Smooth muscle cell of the brain vasculature (primary cell): ENCODE results near the gene ARSK.

Experiments
- DNase-seq: peaks from one replicate; pipeline ENCODE4 v3.0.0-alpha.2; 2012; ENCODE audit warnings: low read depth, low spot score

The ARSK gene, protein sequence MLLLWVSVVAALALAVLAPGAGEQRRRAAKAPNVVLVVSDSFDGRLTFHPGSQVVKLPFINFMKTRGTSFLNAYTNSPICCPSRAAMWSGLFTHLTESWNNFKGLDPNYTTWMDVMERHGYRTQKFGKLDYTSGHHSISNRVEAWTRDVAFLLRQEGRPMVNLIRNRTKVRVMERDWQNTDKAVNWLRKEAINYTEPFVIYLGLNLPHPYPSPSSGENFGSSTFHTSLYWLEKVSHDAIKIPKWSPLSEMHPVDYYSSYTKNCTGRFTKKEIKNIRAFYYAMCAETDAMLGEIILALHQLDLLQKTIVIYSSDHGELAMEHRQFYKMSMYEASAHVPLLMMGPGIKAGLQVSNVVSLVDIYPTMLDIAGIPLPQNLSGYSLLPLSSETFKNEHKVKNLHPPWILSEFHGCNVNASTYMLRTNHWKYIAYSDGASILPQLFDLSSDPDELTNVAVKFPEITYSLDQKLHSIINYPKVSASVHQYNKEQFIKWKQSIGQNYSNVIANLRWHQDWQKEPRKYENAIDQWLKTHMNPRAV

DNA sequence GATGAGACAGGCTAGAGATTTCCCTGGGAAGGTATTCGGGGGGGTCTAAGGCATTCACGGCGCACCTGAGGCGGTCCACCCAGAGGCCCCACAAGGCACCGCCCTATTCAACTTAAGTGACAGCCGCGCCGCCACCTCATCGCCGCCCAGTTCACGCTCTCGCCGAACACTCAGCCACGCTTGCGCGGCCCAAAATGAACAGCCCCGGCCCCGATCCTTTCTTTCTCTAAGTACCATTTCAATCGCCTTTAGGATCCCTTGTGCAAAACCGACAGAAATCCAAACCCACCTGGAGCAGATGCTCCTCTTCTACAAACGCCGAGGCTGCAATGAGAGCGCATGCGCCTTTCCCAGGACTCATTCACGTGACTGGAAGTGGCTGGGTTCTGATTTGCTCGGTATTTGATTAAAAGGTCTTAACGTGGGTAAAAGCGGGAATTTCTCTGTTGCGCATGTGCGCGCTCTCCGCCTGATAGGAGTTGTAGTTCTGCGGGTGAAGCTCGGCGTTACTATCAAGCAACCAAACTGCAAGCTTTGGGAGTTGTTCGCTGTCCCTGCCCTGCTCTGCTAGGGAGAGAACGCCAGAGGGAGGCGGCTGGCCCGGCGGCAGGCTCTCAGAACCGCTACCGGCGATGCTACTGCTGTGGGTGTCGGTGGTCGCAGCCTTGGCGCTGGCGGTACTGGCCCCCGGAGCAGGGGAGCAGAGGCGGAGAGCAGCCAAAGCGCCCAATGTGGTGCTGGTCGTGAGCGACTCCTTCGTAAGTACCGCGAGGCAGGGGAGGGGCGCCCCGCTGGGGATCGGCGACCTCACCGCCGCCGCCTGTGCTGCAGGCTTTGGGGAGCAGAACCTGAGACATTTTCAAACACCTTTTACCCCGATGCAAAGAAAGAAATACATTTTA is at the start of gene ARSK, which contains the start of gene SKIC3:
TSS of gene ARSK (plus strand) at position 455 of the 902 bp plus-strand sequence. CDS start at position 633, 178 bp downstream.
TSS of gene SKIC3 (minus strand) at position 331 of the 902 bp plus-strand sequence. CDS start 7,827 bp downstream, outside the sequence.
- DNase-seq: peak; percentile 99

DNA sequence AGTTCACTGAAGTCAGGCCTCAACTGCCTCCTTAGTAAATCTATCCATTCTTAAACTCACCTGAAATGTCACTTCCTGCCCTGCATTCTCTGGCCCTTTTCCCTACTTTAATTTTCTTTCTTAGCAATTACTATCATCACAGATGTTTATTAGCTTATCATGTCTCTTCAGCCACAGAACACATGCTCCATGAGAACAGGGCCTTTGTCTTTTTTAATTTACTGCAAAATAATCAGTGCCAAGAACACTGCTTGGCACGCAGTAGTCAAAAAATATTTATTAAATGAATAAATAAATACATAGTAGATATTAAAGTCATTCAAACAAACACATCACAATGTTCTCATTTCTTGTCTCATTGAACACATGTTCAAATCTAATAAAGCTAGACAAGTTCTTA is 46.4 kb upstream of the ARSK start:
- DNase-seq: no peak

DNA sequence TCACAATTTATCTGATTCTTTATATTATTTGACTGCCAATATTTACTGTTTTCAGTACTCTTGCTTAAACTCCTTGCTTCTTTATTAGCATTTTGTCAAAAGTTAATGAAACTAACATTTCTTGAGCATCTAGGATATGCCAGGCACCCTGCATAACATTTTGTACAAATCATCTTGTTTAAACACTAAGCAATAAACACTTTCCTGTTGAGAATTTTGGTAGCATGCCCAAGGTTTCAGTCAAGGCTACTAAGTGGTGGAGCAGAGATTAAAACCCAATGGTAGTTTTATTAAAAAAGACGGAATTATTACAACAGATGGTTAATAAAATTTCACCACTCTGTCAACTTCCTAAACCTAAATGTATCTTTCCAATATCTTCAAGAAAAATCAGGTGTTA is 43.3 kb upstream of the ARSK start:
- no peak for DNase-seq

DNA sequence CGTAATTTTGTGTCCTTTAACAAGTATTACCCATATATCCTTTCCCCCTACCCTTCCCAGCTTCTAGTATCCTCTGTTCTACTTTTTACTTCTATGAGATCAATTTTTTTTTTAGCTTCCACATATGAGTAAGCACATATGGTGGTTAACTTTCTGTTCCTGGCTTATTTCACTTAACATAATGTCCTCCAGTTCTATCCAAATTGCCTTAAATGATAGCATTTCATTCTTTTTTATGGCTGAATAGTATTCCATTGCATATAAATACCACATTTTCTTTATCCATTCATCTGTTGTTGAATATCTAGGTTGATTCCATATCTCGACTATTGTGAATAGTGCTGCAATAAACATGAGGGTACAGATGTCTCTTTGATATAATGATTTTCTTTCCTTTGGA is 36.5 kb upstream of the ARSK start:
- DNase-seq: no peak

DNA sequence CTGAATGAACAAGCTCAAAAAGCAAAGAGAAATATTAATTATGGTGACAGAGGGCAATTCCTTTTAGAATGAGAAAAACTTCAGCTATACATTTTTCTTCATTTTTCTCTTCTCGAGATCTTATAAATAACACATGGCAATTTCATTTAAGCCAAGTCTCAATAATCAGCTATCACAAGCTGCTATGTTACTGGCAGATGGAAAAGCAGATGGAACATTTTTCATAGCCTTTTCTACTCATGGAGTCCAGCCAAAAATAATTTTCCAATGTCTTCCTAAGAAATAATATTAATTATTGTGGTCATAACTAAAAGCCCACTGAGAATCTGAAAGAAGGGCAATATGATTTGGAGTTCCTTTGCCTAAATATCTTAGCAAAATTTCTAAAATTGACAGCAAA is 35.8 kb upstream of the ARSK start:
- no peak for DNase-seq

DNA sequence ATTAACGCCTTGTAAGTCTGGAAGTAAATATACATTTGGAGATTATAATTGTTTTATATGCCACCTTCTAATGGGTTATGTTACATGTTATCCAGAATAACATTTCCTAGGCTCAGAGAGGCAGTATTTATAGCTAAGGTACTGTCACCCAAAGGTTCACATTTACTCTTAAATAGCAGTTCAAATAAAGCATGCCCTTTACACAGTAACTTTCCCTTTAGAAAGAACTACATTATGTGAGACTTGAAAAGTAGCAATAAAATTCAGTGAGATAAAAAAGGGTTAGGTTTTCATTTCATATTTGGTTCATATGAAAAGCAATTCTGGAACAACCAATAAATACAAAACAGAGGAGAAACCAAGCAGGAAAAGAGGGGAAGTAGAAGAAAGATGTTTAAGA is 35.2 kb upstream of the ARSK start:
- no peak for DNase-seq

DNA sequence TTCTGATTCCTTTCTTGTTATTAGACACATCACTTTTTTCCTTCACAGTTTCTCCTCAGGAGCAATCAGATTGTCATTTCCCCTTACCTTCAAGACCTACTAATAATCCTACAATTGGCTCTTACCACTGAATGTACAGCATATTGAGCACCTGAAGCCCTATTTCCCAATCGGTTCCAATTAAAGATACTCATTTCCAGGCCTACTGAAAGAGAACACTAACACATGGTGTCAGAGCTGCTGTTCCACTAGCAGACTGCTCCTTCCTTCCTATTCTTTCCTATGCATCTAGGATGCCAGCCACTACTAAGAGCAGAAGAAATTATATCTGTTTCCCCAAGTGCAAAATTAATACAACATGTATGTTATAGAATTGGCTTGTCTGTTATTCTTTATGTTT is 34.7 kb upstream of the ARSK start:
- no peak for DNase-seq

DNA sequence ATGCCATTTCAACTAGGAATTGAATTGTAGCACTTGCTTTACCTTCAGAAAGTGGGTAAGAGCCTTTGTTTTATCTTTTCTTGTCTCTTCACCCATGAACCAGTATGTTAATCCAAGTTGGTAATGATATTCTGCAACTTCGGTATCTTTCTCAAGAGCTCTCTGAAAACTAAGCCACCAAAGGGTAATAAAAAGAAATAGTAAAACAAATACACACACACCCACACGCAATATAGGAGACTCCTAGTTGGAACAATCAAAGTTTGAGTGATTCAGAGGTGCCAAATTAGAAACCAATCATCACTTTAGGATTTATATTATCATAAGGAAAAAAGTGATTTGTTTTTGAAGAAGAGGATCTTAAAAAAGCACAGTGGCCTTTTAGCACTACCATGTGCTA is 30.5 kb upstream of the ARSK start:
- no peak for DNase-seq

DNA sequence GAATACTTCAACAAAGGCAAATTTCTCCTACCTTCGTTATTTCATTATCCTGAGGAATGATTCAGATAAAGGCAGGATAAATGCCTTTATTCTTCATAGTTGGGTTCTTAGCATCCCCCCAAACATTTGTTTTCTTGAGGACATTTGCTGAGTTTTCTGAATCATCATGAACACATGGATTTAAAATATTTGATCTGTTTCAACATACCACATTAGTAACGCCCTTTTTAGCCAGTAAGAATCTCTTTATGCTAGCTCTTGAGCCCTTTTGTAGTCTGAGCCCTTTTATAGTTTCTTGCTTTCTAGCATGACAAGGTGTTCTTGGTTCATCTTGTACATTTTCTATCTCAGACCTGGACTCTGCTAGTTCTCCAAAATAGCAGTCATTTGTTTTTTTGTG is 28.0 kb upstream of the ARSK start:
- no peak for DNase-seq

DNA sequence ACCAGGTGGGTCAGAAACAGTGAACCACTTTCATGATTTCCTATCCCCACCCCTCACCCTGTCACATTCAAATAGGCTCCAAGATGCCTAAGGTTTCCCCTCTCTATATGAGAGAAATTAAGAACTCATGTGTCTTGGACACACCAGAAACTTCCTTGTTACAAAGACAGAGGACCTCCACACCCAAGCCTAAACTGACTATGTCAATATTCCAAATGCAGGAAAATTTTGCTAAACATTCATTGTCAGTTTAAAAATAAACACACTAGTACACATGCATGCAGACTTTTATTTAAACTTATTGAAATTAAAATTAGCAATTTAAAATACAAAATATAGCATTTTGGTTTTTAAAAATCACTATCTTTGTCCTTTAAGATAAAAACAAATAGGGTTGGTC is 26.3 kb upstream of the ARSK start:
- no peak for DNase-seq

DNA sequence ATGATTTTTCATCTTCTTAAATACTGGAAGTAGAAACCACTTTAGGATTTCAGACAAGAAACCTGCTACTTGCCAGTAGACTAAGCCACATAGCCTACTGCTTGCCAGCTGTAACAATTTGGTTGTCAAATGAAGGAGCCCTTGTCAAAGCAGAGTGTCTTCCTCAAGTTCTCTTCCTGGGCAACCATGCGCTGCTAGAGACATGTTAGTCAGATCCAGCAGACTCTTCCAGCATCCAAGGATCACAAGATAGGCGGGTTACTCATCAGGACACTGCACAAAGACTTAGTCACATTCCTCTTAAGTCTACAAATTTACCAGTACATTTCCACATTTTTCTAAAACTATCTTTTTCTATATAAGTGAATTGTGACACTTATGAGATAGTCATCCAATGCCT is 24.5 kb upstream of the ARSK start:
- DNase-seq: peak; percentile 12

DNA sequence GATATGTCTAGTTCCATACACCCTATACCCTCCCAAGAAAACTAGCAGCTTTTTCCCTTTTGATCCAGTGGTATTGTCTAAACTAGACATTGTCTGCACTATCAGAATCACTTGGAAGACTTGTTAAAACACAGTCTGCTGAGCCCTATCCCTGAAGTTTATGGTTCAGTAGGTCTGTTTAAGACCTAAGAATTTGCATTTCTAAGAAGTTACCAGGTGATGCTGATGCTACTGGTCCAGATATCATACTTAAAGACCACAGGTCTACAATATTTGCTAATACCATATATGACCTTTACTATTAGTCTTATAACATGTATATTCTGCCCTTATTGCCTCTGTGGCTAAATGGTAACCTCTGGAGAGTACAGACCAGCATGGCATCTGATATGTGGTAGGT is 23.4 kb upstream of the ARSK start:
- no peak for DNase-seq

DNA sequence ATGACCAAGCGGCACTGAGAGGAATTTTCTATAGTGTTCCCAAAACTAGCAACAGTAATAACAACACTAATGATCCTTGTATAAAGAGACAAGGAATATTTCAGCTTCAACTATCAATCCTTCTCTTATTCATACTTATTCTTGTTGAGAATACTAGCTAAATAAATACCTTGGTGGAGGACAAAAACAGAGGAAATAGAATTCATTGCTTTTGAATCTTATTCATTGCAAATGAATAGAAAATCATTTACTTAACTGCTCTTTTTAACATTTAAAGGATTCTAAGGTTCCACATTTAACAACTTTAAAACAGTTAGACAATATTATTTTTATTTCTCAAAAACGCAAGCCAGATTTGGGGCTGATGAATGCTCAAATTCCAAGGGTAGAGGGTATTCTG is 22.5 kb upstream of the ARSK start:
- DNase-seq: no peak

DNA sequence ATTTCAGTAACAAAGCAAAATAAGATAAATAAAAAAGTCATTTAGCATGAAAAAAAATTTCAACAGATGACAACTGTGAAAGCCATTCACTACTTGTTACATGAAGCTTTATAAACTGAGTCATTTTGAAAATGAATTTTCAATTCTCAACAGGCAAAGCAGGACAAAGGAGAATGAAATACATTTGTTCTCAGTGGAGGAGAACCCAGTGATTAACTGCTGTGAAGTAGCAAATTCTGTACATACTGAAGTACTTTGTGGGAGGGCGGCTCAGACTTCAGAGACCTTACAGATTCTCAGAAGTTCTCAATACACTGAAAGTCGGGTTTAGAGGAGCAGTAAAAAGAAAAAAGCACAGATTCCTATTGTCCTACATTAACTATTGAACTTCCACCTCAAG is 21.8 kb upstream of the ARSK start:
- DNase-seq: no peak

DNA sequence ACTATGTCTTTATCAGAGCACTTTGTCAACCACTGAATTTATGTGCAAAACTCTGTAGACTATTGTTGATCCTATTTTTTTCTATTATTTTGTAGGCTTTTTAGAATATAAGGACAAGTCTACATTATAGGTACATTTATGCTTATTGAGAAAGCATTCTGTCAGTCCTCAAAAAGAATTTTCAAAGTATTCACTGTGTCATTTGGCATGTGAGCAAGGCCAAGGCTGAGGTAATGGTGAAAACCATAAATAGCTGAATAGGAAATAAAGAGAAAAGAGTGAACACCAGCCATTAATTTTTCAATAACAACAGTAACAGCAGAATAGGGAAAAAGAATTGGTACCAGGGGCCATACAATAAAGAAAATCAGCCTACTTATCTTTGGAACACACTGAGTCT is 21.1 kb upstream of the ARSK start:
- DNase-seq: no peak

DNA sequence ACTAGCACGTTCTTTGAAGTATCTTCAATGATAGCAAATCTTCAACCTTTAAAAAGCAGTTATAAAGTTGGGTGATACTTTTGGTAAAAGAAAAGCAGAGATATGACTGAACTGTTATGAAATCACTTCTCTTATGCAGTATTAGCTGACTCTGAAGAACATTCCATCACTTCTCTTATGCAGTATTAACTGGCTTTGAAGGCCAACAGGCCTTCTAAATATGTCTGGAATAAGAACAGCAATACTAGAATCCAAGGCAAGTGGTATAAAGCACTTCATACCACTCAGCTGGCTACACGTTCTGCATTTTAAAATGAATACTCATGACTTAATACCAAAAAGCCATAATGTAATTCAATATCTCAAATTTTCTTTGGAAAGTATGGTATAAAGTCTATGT is 17.4 kb upstream of the ARSK start:
- DNase-seq: no peak

DNA sequence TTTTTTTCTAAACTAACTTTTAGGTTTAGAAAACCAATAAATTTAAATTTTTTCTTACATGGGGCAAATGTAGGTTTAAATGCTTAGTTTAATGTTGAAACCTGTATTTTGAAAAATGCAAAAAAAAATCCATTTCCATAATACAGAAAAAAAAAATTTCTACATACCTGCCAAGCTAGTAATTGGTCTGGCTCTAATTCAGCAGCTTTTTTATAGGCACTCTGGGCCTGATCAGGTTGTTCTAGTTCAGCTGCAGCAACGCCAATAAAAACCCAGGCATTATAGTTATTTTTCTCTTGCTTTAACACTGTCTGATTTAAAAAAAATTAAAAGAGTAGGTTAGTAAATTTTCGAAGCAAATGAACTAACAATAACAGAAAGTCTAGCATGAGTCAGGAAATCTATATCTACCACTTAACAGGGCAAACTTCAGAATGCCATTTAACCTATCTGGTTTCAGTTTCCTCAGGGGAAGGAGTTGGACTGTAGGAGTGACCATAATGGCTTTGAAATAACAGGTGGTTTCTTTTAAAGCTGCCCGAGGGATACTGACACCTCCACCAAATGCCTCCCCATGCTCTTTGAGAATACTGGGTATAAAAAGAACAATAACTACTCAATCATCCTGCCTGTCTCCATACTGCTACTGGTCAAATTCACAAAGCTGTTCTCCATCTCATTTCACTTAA is 11.7 kb upstream of the ARSK start:
- no peak for DNase-seq

DNA sequence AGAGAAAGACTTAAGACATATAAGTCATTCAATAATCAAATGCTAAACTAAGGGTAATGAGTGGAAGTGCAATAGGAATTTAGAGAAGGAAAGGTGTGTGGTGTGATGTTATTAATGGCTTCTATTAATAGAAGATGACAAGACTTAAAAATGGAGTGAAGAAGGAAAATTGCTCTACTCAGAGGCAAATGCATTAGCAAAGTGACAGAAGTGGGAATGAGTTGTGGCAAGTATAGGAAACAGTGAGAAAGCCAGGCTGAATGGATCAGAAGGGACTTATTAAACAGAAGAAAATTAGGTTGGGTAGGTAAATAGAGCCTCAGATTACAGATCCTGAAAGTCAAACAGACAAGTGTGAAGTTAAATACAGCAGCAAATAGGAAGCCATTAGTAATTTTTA is 5.9 kb upstream of the ARSK start:
- no peak for DNase-seq

DNA sequence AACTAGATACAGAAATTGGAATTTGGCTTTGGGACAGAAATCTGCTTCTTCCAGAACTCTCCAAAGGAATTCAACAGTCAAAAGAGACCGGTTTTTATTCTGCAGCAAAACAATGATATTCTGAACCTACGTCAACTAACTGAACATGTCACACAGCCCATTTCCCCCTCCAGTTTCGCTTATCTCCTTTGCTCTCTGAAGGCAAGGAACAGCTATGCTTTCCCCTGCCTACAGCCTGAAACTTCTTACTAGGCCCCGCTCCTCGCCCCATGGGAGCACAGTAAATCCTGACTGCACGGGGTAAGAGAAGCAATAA is 612 bp upstream of the ARSK start:
- peak; percentile 6 for DNase-seq

DNA sequence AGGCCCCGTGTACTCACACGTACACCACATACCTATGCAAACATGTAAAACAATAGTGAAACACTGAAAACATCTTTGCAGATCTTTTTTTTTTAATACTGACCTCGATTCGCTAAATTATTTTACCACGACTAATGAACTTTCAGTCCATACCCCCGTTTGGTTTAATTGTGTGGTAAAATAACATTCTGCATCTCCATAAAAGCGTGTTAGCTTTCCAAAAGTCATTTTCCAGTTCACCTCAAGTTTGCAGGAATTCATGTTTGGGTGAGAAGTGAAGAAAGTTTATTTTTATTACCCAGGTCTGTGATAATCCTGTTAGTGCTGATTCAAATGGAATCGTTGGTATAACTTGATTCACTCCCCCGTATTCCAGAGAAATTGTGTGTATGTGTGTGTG is 652 bp downstream of the ARSK start:
- no peak for DNase-seq

DNA sequence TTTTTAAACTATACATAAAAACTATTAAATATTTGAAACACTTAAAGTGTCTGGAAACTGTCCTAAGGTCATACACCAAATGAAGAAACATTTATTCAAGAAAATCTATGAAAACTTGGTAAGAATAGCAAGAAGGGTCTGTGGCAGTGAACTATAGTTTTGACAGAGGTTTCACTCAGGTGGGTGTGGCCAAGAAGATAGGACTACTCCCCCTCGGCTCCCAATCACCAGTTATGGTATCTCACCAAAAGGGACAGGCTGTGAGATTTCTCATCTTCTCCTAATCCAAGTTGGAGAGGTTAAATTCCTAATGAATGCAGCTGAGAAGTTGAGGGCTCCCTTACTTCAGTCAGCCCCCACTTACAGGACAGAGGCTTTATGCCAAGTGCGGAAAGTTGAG is 2.9 kb downstream of the ARSK start:
- no peak for DNase-seq

DNA sequence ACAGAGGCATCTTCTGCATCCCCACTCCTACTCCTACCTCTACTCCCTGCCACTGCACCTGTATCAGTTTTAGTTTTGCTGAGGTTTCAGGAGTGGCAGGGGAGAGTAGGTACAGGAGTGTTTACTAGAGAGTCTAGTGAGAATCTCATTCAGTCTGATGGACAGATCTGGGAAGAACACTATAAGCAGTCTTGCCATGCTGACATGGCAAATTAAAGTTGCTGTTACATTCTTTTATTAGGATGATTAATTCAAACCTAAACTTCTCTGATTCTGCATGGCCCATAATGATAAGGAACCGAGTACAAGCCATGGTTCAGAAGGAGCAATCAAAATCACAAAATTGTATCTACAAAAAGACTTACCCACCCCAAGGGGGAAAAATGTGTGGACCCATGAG is 7.4 kb downstream of the ARSK start:
- DNase-seq: no peak
